ENCODE measurements around the gene PLPPR5. TPM values are rescaled to one million over a fixed set of nuclear protein-coding genes. Genes with fewer than 3 reads are reported as not detected.

Gene PLPPR5
- total and polyA plus RNA-seq, 7 donors: 0.13 to 1.1 (median 0.55) TPM; not detected in 2

- no peak overlapping the region for H3K4me3 ChIP-seq
- peaks cover 0 to 11% (median 0%) of the 10 kb centered on the region in 4 donors for H3K4me1 ChIP-seq
- intact Hi-C loops (cut with DNase I): no loop called here
- H3K9me3 ChIP-seq: no peaks in the 10 kb centered on the region
- no peak for DNase-seq
- H3K36me3 ChIP-seq: no peaks in the 10 kb centered on the region
- TF ChIP-seq POLR2AphosphoS5 (IDR thresholded peaks at IDR 0.05) (no peak), CTCF (IDR thresholded peaks at IDR 0.05) (no peak), EP300 (IDR thresholded peaks at IDR 0.05) (no peak), POLR2A (IDR thresholded peaks at IDR 0.05) (no peak)
- whole genome bisulfite sequencing, 2 donors: 63 to 77% methylated on average over 2 of the region's 2 CpGs
- no peaks in the 10 kb centered on the region for H3K27me3 ChIP-seq
- H3K27ac ChIP-seq: no peak overlapping the region
These were observed 19.0 kb downstream of the PLPPR5 start for GRCh38 chr1:98985687-98986086.

- Histone ChIP-seq H3K4me1 (no peaks in the 10 kb centered on the region), H3K4me3 (no peak overlapping the region), H3K9me3 (no peaks in the 10 kb centered on the region), H3K36me3 (no peaks in the 10 kb centered on the region), H3K27ac (no peak overlapping the region), H3K27me3 (no peaks in the 10 kb centered on the region)
- WGBS, 2 donors: 65 to 78% methylated on average over 3 of the region's 3 CpGs
- intact Hi-C loops (cut with DNase I): no loop called here
- no peak for DNase-seq
- TF ChIP-seq EP300 (IDR thresholded peaks at IDR 0.05) (no peak), POLR2A (IDR thresholded peaks at IDR 0.05) (no peak), POLR2AphosphoS5 (IDR thresholded peaks at IDR 0.05) (no peak), CTCF (IDR thresholded peaks at IDR 0.05) (no peak)
These were observed 22.6 kb downstream of the PLPPR5 start for GRCh38 chr1:98981917-98982513.

GRCh38 chr1:98979463-98979862 lies 25.2 kb downstream of the PLPPR5 start:
- WGBS, 2 donors: 75 to 82% methylated on average over 2 of the region's 2 CpGs
- H3K4me1 ChIP-seq: no peaks in the 10 kb centered on the region
- DNase-seq: no peak
- TF ChIP-seq POLR2AphosphoS5 (IDR thresholded peaks at IDR 0.05) (no peak), EP300 (IDR thresholded peaks at IDR 0.05) (no peak), CTCF (IDR thresholded peaks at IDR 0.05) (no peak)
- no peak overlapping the region for H3K27ac ChIP-seq
- intact Hi-C loops (cut with DNase I): no loop called here
- no peaks in the 10 kb centered on the region for H3K9me3 ChIP-seq
- no peaks in the 10 kb centered on the region for H3K36me3 ChIP-seq
- no peaks in the 10 kb centered on the region for H3K27me3 ChIP-seq
- H3K4me3 ChIP-seq: no peak overlapping the region

DNA sequence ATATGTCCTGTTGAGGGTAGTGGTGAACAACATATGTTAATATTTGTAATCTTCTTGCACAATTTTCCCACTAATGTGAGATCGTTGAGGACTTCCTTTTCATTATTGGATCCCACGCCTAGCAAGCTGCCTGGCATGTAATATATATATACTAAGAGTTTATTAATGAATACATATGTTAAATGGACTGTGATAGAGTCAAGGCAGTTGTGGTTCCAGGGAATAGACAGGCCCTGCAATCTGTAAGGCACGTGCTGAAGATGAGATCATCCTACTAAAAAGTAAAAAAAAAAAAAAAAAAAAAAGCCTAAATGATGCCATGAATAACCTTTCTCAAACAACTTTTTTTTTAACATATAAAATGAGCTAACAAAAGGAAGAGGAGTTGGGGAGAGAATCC lies 28.9 kb downstream of the PLPPR5 start:
- no peak for DNase-seq
- Histone ChIP-seq H3K4me1 (no peaks in the 10 kb centered on the region), H3K9me3 (no peaks in the 10 kb centered on the region), H3K27me3 (no peaks in the 10 kb centered on the region), H3K36me3 (no peaks in the 10 kb centered on the region), H3K4me3 (no peak overlapping the region), H3K27ac (no peak overlapping the region)
- TF ChIP-seq POLR2A (IDR thresholded peaks at IDR 0.05) (no peak), CTCF (IDR thresholded peaks at IDR 0.05) (no peak), EP300 (IDR thresholded peaks at IDR 0.05) (no peak), POLR2AphosphoS5 (IDR thresholded peaks at IDR 0.05) (no peak)
- intact Hi-C loops (cut with DNase I): no loop called here
- WGBS, 2 donors: 74 to 83% methylated on average over 3 of the region's 3 CpGs

DNA sequence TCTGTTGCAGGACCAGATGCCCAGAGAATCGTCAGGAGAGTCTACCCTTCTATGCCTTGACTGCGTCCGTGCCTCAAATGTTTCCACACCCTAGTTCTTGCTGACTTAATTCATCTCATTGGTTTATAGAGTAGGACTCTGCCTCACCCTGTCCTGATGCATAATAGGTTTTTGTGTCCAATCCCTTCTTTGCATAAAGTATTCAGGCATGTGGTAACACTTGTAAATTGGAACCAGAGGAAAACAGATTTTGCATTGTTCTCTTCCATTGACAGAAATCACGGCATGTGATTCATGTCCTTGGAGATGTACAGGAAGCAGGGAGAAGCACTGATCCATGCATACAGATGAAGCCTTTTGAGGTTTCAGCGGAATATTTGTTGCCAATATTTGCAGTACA lies 29.5 kb downstream of the PLPPR5 start:
- Histone ChIP-seq H3K27ac (no peak overlapping the region), H3K4me3 (no peak overlapping the region), H3K4me1 (no peaks in the 10 kb centered on the region), H3K36me3 (no peaks in the 10 kb centered on the region), H3K9me3 (no peaks in the 10 kb centered on the region), H3K27me3 (no peaks in the 10 kb centered on the region)
- no peak for TF ChIP-seq EP300 (IDR thresholded peaks at IDR 0.05)
- TF ChIP-seq POLR2A (IDR thresholded peaks at IDR 0.05): no peak
- no peak for TF ChIP-seq CTCF (IDR thresholded peaks at IDR 0.05)
- no peak for TF ChIP-seq POLR2AphosphoS5 (IDR thresholded peaks at IDR 0.05)
- intact Hi-C loops (cut with DNase I): no loop called here
- DNase-seq: no peak
- 82 to 85% methylated on average over 5 of the region's 5 CpGs for WGBS, 2 donors

All from sigmoid colon (tissue), 7 donors.